Stimulated activated CD4-positive, alpha-beta T cell treated with anti-CD3 and anti-CD28 coated beads, Interleukin-4, amount 100 ng/mL, for 1 hour (primary cell): ENCODE results near the gene GPR162.

Experiments
- DNase-seq: peaks from one replicate; pipeline ENCODE4 v3.0.0-alpha.2; 2020

GPR162 gene

DNA sequence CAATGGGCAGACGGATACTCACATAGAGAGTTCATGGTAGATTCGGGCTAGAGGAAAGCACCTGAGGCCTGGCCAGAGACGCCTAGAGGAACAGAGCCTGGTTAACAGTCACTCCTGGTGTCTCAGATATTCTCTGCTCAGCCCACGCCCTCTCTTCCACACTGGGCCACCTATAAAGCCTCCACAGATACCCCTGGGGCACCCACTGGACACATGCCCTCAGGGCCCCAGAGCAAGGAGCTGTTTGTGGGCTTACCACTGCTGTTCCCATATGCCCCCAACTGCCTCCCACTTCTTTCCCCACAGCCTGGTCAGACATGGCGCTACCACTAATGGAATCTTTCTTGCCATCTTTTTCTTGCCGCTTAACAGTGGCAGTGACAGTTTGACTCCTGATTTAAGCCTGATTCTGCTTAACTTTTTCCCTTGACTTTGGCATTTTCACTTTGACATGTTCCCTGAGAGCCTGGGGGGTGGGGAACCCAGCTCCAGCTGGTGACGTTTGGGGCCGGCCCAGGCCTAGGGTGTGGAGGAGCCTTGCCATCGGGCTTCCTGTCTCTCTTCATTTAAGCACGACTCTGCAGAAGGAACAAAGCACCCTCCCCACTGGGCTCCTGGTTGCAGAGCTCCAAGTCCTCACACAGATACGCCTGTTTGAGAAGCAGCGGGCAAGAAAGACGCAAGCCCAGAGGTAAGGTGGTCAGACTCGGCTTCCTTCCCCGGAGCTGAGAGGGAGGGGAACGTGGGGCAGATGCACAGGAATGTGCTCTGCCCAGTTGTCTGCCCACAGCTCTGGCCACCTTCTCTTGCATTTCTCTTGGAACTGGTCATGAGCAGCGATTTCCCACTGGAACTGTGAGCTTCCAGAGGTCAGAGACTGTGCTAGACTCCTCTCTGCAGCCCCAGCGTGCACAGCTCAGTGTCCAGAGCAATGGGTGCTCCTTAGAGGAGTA, 32.4 kb upstream of the GPR162 start, which contains the start of gene CD4:
Gene CD4 (plus strand): TSS at position 557 of the 953 bp plus-strand sequence. CDS start 10,611 bp downstream, outside the sequence.
- peak; percentile 74 for DNase-seq

DNA sequence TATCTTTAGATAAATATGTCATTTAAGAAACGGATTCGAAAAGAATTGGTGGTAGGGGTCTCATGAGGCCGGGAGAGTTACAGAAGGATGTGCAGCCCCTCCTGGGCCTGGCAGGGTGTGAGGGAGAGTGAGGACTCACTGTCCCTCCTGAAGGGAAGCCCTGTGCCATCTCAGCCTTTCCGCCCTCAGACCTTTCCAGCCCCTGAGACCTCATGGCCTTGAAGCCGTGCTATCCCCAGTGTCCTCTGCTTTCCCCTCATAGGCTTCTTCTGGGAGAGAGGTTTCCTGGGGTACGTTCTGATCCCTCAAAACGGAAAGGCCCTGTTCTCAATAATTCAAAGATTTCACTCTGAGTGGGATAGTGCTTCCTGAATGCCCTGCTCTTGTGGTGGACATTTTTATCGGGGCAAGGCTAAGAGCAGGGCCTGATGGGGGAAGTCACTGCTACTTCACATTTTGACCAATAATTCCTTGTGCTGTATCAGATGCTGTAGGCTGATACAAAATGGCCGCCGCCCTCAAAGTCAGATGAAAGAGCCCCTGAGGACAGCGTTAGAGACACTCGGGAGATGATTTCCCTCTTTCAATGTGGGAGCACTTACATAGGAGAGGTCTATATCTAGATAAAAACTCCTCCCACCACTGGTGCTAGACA, 31.0 kb upstream of the GPR162 start:
- peak; percentile 52 for DNase-seq

DNA sequence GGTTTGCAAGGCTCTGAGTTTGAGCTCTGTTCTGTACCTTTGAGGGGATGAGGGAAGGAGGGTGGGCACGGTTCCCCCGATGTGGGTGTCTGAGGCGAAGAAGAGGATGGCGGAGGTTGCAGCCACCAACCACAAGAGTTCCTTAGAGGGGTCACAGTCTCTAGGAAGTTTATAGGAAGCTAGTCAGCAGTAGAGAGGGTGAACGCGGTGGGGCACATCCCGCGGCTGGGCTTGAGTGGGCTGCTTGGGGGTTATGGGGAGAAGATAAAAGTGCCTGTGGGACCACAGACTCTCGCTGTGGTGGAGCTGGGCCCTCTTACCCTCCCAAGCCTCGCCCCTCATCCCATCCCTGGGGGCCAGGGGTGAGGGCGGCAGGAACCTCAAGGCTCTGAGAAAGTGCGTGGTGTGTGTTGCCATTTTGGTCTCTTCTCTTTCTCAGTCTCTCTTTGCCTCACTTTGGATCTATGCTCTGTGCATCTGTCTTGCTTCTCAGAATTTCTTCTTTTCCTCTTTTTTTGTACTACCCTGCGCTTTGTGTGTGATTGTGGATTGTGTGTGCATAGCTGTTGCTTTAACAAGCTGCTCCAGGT, 29.6 kb upstream of the GPR162 start:
- DNase-seq, result no peak

DNA sequence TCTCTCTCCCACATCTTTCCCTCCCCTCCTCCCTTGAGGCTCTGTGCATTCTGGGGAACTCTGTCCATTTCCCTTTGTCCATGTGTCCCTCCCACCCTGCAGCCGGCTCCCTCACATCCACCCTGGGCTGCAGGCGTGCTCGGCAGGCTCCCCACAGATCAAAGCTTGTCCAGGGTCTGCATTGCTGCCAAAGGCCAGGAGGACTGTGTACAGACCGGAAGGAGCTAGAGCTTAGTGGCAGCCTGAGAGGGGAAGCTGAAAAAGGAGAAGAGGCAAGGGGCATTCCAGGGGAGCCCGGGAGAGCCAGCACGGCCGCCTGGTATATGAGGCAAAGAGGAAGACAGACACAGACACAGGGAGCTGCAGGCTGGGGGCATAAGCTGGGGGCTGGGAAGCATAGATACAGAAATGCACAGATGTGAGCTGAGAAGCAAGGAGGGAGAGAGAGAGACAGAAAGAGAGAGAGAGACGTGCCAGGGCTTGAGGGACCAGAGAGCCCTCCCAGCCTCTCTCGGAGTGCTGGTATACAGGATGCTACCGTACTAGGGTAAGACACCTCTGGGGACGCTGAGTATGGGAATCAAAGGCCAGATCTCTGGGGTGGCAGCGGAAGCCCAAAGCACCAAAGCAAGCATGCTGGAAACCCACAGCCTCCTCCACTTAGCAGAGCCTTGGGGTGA, 29.0 kb upstream of the GPR162 start:
- DNase-seq, result no peak

DNA sequence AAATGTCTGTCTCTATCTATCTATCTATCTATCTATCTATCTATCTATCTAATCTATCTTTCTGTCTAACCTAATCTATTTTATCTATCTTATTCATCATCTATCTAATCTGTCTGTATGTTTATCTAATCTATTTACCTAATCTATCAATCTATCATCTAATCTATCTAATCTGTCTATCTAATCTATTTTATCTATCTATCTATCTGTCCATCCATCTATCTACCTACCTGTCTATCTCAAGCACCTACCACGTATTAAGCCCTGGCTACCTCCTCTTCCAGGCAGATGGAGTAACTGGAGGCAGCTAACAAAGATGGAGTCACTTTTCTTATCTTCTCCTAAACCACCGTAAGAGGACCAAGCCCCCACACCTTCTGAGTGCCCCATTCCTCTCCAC, 26.5 kb upstream of the GPR162 start:
- no peak for DNase-seq

DNA sequence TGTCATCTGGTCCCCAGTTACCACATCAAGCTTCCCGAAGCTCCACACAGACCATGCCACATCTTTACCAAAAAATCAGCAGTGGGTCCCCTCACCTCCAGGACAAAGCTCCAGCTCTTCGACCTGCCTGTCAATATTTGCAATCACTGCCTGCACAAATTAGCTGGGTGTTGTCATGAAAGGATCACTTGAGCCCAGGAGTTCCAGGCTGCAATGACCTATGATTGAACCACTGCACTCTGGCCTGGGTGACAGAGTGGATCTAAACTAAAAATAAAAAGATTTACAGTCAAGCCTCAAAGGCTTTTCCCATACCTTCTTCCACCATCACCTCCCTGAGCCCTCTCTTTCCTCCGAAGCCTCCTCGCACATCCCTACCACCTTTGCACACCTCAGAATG, 25.0 kb upstream of the GPR162 start:
- DNase-seq, result no peak

DNA sequence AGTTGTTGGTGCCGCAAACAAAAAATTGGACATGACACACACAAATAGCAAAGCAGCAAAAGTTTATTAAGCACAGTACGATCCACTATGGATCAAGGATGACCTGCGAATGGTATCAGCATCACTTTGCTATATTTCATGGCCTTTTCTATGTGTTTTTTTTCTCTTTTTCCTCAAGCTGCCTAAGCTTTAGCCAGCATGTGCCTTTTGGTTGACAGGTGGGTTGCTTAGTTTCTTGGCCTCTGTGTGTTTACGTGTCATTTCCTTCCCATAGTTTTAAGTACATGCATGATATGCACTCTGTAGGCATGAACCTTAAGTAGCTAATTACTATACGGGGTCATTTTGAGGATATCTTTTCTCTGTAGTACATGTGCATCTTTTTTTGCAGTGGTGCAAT, 22.5 kb upstream of the GPR162 start:
- no peak for DNase-seq

DNA sequence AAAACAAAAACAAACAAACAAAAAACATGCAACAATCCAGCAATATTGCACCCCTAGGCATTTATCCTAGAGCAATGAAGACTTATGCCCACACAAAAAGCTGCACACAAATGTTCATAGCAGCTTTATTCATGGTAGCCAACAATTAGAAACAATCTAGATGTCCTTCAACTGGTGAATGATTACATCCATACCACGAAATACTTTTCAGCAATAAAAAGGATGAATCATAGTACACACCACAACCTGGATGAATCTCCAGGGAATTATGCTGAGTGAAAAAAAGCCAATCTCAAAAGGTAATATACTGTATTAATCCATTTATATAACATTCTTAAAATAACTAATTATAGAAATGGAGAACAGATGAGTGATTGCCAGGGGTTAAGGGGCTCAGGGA, 14.5 kb upstream of the GPR162 start:
- no peak for DNase-seq

DNA sequence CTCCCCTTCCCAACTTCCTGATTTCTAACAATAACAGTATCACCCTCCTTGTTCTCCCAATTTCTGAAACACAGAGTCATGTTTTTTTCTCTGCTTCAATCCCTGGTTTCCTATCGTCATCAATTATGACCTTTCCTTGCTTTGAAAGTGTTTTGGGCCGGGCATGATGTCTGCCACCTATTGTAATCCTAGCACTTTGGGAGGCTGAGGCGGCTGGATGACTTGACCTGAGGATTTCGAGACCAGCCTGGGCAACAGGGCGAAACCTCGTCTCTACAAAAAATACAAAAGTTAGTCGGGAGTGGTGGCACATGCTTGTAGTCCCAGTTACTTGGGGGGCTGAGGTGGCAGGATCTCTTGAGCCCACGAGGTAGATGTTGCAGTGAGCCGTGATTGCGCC, 12.6 kb upstream of the GPR162 start:
- DNase-seq, result no peak

DNA sequence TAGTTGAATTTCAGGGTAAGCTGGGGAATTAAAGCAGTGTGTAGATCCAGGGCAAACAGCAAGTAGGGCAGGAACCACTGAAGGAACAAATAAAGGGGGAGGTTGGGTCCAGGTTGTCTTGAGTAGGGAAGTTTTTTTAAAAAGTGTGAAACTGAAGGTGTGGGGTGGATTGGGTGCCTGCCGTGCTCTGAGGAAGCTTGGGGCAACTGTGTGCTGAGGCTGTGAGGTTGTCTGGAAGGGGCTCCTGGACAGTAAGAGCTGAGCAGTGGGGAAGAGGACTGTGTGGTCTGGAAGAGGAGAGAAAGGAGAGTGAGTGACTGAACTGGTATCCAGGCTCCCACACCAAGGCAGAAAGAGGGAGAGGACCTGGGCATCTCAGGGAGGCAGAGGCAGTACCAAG, 10.9 kb upstream of the GPR162 start:
- DNase-seq, result no peak

DNA sequence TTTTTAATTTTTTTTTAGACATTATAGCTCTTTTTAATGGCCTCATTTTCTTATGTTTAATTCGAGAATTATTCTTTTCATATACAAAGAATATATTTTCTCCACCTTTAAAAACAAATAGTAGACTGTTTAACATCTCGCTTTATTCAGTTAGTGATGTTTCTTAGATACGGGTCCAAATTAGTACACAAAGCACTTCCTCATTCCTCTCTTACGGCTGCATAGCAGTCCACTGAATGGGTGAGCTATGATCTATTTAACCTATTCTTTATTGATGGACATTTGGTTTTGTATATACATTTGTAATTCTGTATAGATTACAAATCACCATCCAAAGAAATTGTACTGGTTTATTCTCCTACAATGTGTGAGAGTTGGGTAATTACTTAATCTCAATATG, 8.3 kb upstream of the GPR162 start:
- no peak for DNase-seq

DNA sequence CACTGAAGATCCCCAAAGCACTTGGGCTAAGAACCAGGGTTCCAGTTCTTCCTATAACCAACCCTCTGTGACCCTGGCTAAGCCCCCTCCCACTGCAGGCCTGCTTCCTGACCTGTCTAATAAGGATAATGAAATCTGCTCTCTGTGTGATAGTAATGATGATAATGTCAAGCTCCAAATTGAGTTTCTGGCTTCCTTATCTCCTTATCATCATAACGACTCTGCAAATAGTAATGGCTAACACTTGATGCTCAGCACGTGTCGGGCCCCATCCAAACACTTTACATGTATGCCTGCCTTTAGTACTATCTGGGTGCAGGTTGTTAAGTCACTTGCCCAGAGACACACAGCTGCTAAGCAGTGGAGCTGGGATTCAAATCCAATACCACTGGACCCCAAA, 5.0 kb upstream of the GPR162 start:
- DNase-seq, result no peak

DNA sequence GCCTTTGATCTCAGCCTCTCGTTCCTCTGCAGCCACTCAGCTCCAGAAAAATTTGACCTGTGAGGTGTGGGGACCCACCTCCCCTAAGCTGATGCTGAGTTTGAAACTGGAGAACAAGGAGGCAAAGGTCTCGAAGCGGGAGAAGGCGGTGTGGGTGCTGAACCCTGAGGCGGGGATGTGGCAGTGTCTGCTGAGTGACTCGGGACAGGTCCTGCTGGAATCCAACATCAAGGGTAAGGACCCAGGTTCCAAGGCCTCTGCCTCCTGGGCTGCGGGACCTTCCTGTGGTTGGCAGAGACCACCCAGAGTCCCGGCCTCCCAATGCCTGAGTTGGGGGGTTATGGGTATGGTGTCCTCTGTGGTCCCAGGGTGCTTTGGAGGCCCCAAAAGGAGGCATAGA, 4.5 kb upstream of the GPR162 start:
- no peak for DNase-seq

DNA sequence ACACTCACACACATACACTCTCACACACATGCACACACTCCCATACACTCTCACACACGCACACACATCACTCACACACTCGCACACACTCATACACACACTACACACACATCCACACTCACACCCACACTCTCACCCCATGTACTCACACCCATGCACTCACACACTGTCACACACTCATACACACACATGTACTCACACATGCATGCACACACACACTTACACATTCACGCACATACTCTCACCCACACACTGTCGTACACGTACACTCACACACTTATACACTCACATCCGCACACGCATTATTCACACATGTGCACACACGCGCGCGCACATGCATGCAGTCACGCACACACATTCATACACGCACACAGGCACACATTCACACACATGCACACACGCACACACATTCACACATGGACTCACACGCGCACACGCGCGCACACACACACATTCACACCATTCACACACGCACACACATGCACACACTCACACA, 3.9 kb upstream of the GPR162 start:
- DNase-seq, result no peak

DNA sequence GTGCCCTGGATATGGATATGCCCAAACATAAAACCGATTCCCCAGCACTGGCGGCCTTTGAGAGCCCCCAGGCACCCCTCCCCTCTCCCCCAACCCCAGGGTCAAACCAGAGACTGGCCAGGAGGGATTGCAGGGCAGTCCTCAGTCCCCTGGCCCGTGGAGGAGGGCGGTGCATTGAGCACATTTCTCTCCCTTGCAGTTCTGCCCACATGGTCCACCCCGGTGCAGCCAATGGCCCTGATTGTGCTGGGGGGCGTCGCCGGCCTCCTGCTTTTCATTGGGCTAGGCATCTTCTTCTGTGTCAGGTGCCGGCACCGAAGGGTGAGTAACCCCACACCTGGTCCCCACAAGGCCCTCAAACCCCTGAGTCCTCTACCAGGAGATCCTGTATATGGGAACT, 3.4 kb upstream of the GPR162 start:
- no peak for DNase-seq

DNA sequence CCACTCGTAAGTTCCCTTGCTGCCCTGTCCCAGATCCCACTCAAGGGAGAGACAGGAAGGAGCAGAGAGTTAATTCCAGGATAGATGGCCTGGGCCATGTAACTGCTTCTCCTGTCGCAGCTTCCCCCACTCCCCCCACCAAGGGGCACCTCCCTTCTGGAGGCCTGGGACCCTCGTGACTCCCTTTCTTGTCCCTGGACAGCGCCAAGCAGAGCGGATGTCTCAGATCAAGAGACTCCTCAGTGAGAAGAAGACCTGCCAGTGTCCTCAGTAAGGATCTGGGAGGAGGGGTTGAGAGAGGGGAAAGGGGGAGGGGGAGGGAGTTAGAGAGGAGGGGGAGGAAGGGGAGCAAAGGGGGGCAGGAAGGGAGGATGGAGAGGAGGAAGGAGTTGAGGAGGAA, 3.0 kb upstream of the GPR162 start:
- no peak for DNase-seq

DNA sequence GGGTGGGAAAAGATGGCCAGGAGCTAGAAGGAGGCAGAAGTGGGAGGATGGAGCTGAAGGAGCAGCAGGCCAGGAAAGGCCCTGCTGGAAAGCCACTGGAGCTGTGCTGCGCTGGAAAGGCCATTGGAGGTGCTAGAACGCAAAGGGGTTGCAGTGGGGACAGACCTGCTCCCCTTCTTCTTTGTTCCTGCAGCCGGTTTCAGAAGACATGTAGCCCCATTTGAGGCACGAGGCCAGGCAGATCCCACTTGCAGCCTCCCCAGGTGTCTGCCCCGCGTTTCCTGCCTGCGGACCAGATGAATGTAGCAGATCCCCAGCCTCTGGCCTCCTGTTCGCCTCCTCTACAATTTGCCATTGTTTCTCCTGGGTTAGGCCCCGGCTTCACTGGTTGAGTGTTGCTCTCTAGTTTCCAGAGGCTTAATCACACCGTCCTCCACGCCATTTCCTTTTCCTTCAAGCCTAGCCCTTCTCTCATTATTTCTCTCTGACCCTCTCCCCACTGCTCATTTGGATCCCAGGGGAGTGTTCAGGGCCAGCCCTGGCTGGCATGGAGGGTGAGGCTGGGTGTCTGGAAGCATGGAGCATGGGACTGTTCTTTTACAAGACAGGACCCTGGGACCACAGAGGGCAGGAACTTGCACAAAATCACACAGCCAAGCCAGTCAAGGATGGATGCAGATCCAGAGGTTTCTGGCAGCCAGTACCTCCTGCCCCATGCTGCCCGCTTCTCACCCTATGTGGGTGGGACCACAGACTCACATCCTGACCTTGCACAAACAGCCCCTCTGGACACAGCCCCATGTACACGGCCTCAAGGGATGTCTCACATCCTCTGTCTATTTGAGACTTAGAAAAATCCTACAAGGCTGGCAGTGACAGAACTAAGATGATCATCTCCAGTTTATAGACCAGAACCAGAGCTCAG, 2.3 kb upstream of the GPR162 start:
- no peak for DNase-seq

DNA sequence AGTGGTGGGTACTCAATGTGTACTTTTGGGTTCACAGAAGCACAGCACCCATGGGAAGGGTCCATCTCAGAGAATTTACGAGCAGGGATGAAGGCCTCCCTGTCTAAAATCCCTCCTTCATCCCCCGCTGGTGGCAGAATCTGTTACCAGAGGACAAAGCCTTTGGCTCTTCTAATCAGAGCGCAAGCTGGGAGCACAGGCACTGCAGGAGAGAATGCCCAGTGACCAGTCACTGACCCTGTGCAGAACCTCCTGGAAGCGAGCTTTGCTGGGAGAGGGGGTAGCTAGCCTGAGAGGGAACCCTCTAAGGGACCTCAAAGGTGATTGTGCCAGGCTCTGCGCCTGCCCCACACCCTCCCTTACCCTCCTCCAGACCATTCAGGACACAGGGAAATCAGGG, 1.5 kb upstream of the GPR162 start:
- no peak for DNase-seq

DNA sequence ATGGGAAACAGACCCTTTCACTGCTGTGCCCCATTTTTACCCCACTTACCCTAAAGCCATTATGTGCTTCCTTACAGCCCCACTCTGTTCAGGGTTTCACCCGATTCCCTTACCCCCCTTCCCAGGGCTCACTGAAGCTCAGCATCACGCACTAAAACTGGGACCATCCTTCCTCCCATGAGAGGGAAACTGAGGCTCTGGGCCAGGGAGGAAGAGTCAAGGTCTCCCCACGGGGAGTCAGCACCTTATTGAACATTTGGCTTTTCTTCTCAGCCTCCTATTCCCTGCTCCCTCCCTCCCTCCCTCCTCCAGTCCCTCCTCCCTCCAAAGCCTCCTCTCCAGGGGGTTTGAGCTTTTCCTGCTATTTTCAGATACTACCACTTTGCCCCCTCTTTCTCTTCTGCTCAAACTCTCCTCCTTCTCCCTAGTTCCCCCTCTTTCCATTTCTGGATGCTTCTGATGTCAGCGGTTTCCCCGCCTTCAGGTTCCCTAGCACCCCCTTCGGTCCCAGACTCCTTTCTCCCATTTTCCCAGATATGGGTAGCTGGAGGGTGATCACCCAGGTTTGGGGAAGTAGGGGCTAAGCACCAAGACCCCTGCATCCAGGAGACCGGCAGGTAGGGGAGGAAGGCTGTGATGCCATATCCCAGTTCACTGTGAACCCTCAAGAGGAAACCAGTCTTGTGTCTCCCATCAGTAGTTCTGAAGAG, 960 bp downstream of the GPR162 start:
- DNase-seq, result no peak

DNA sequence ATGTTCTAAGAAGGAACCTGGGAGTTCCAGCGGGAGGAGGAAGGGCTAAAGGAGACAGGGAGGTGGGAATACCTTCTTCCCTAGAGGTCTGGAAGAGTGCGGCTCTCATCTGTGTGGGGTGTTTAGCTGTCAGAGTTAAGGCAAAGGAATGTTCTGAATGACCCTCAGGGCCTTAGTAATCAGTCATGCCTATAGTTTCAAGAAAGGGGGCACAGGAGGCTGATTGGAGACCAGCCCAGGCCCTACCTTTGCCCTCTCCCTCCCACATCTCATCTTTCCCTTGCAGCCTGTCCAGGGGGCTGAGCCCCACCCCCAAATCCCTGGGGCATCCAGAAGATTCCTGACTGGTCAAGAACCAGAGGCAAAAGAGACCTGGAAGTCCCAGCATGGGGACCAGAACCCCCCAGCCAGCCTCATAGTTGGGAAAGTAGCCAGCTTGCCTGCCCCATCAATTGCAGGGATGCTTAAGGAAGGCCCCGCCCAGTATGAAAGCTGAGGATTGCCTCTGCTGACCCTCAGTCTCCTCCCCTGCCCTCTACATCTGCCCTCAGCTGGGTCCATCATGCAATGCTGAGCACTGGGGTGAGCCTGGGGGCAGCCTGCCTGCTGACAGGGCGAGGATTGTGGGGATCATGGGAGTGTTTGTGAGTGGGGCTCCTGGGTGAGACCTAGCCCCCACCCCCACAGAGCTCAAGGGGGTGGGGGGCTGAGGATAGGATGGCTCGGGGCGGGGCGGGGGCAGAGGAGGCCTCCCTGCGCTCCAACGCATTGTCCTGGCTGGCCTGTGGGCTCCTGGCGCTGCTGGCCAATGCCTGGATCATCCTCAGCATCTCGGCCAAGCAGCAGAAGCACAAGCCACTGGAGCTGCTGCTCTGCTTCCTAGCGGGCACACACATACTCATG, 1.8 kb downstream of the GPR162 start:
- no peak for DNase-seq
